HG03571 (cell line): ENCODE results near the gene HNRNPCL1.
"Not testable (repeated sequence)": the region's sequence is repeated elsewhere in the genome, so short reads cannot be mapped to it uniquely, and the experiment has no call there.

ENCODE experiments used
- ATAC-seq: cut with Tn5 transposase; IDR thresholded peaks from one replicate; pipeline ENCODE4 v1.9.1; 2021; ENCODE audit not compliant: unreplicated experiment

The HNRNPCL1 gene

GRCh38 chr1:12848620-12849019 lies at the start of gene HNRNPCL1:
TSS of gene HNRNPCL1 (minus strand) at chr1:12848720. CDS start at chr1:12848289, 431 bp downstream.
- not testable (repeated sequence) for ATAC-seq

DNA sequence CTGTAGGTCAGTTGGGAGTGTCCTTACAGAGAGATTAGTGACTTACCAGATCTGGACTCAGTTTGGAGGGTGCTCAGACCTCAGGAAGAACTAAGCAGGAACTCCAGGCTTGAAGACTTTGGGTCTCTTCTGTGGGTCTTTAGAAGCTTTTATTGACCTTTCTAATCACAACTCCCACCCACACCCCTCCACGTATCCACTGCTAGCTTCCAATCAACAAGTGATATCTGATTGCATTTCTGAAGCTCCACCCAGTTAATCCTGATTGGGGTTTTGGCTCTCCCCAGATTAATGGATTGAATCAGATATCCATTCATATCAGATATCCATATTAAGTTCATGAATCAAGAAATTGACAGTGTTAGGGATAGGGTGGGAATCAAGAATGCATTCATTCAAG lies 49.6 kb upstream of the HNRNPCL1 start, which contains the start of gene PRAMEF10:
PRAMEF10 (minus strand) TSS at position 101 of the 400 bp plus-strand sequence. CDS start 2,423 bp downstream, outside the sequence.
- ATAC-seq, result not testable (repeated sequence)

DNA sequence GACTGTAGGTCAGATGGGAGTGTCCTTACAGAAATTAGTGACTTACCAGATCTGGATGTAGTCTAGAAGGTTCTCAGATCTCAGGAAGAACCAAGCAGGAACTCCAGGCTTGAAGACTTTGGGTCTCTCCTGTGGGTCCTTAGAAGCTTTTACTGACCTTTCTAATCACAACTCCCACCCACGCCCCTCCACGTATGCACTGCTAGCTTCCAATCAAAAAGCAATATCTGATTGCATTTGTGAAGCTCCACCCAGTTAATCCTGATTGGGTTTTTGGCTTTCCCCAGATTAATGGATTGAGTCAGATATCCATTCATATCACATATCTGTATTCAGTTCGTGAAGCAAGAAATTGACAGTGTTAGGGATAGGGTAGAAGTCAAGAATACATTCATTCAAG lies 37.6 kb upstream of the HNRNPCL1 start, which contains the start of gene PRAMEF4:
PRAMEF4 (minus strand) TSS at position 101 of the 400 bp plus-strand sequence. CDS start 2,807 bp downstream, outside the sequence.
- not testable (repeated sequence) for ATAC-seq

- not testable (repeated sequence) for ATAC-seq
Observed at GRCh38 chr1:12878453-12878852, 29.9 kb upstream of the HNRNPCL1 start.

DNA sequence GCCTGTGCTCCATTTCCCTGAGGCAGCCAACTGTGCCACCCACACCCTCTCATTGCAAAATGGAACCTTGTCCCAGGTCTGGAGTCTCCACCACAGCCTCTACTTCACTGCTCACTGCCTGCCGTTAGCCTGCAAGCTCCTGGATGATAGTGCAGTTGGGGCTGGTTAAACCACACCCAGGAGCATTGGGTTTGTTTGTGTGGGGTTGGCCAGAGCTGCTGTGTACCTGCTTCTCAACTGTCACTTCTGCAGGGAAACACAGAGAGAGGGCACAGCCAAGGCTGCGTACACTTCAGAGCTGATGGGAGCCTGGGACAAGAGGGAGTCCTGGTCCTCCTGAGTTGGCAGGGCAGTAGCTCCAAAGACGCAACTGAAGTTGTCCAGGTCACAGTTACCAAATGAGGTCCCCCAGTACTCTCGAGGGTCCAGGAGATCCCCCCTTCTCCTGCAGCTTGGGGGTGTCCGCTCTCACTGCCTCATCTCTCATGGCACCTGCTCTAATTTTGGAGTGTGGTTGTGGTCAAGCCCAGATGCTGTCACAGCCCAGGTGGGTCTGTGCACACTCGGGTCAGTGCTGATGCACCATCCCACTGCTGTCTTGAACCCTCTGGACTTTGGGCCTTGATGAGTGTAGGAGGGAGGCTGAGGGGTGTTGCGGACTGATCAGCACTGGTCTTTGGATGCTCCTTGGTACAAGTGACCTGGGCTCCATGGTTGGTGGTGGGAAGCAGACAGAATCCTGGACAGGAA lies 14.8 kb upstream of the HNRNPCL1 start:
- ATAC-seq, result not testable (repeated sequence)

GRCh38 chr1:12856786-12857185 lies 8.3 kb upstream of the HNRNPCL1 start, which contains the start of gene PRAMEF2:
TSS of gene PRAMEF2 (plus strand) at chr1:12857086. CDS start at chr1:12859010, 1,924 bp downstream.
- not testable (repeated sequence) for ATAC-seq

DNA sequence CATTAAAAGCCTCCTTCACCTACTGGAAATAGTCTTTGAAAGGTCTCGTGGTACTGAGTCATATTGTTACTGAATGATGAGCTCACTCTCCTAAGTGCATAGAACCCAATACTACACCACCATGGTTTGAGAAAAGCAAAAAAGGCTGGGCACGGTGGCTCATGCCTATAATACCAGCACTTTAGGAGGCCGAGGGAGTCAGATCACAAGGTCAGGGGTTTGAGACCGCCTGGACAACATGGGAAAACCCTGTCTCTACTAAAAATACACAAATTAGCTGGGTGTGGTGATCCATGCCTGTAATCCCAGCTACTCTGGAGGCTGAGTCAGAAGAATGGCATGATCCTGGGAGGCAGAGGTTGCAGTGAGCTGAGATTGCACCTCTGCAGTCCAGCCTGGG lies 3.3 kb upstream of the HNRNPCL1 start:
- ATAC-seq, result no peak

GRCh38 chr1:12833251-12833650 lies 15.3 kb downstream of the HNRNPCL1 start:
- not testable (repeated sequence) for ATAC-seq

GRCh38 chr1:12831310-12831709 lies 17.2 kb downstream of the HNRNPCL1 start, which contains the start of gene PRAMEF11:
TSS of gene PRAMEF11 (minus strand) at chr1:12831410. CDS start at chr1:12828789, 2,621 bp downstream.
- not testable (repeated sequence) for ATAC-seq

- not testable (repeated sequence) for ATAC-seq
Observed at GRCh38 chr1:12819061-12819460, 29.5 kb downstream of the HNRNPCL1 start.

GRCh38 chr1:12811409-12811784 lies 37.1 kb downstream of the HNRNPCL1 start:
- no peak for ATAC-seq

GRCh38 chr1:12810691-12811408 lies 37.7 kb downstream of the HNRNPCL1 start:
- ATAC-seq, result no peak

DNA sequence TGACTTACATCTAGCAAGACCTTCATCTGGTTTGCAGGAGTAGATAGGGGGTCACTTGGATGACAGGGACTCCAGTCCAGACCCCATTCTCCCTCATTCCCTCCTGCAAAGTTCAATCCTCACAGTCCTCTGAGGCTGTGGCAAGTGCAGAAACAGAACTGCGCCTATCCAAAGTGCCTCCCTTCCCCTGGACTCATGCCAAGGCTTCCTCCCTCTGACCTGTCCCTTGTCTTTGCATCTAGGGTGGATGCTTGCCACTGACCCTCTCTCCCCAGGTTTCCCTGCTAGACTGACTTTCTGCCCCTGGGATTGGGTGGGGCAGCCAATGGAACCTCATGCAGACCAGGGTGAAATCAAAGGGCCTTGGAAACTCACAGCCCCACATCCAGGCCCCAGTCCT lies 38.6 kb downstream of the HNRNPCL1 start:
- ATAC-seq, result no peak

DNA sequence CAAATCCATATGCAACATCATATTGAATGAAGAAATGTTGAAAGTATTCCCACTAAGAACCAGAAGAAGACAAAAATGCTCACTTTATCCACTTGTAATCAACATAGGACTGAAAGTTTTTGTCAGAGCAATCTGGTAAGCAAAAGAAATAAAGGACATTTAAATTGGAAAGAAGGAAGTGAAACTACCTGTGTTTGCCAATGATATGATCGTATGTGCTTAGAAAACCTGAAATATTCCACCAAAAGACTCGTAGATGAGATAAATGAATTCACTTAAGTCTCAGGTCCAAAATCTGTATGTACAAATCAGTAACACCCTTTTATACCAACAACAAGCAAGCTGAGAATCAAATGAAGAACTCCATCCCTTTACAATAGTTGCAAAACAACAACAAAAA lies 48.8 kb downstream of the HNRNPCL1 start:
- no peak for ATAC-seq

GRCh38 chr1:12798911-12799310 lies 49.6 kb downstream of the HNRNPCL1 start:
- no peak for ATAC-seq
